ENCODE results near the gene CLDN15.

Gene CLDN15

GRCh38 chr7:101202603-101202918, 35.0 kb downstream of the CLDN15 start:
- Histone ChIP-seq H3K9me3 (ENCODE audit: insufficient read depth, low read length) (no peaks in the 10 kb centered on the region), H3K9ac (ENCODE audit: low read length) (no peak overlapping the region), H3K79me2 (ENCODE audit: insufficient read depth, low read length) (no peaks in the 10 kb centered on the region), H2AFZ (ENCODE audit: low read depth, low read length, severe bottlenecking) (no peak overlapping the region), H3K36me3 (ENCODE audit: low read length) (no peaks in the 10 kb centered on the region), H3K27me3 (ENCODE audit: low read length) (no peaks in the 10 kb centered on the region), H3K9me2 (replicated peaks; ENCODE audit: insufficient read depth, low read length) (no peaks in the 10 kb centered on the region), H3K27ac (ENCODE audit: low read depth, low read length) (no peak overlapping the region), H3F3A (ENCODE audit: insufficient read depth) (no peaks in the 10 kb centered on the region), H3K4me2 (ENCODE audit: low read depth, low read length, poor library complexity, severe bottlenecking) (no peak overlapping the region), H4K20me1 (ENCODE audit: low read depth, low read length) (no peaks in the 10 kb centered on the region), H3K4me3 (ENCODE audit: insufficient read depth, low read length, poor library complexity, severe bottlenecking) (no peak overlapping the region)
- TF ChIP-seq CTCF (IDR thresholded peaks at IDR 0.05; ENCODE audit: insufficient read depth, low read length, poor library complexity, severe bottlenecking), result no peak
- no peak for TF ChIP-seq EZH2phosphoT487 (conservative IDR thresholded peaks at IDR 0.05; ENCODE audit: low read length)

- H3K27me3 ChIP-seq (ENCODE audit: low read length), result no peaks in the 10 kb centered on the region
- H3F3A ChIP-seq (ENCODE audit: insufficient read depth), result no peaks in the 10 kb centered on the region
- no peak overlapping the region for H3K4me2 ChIP-seq (ENCODE audit: low read depth, low read length, poor library complexity, severe bottlenecking)
- H3K9me3 ChIP-seq (ENCODE audit: insufficient read depth, low read length), result no peaks in the 10 kb centered on the region
- no peak overlapping the region for H3K27ac ChIP-seq (ENCODE audit: low read depth, low read length)
- no peak for TF ChIP-seq EZH2phosphoT487 (conservative IDR thresholded peaks at IDR 0.05; ENCODE audit: low read length)
- TF ChIP-seq CTCF (IDR thresholded peaks at IDR 0.05; ENCODE audit: insufficient read depth, low read length, poor library complexity, severe bottlenecking), result no peak
- no peaks in the 10 kb centered on the region for H3K36me3 ChIP-seq (ENCODE audit: low read length)
- H3K79me2 ChIP-seq (ENCODE audit: insufficient read depth, low read length), result no peaks in the 10 kb centered on the region
- no peaks in the 10 kb centered on the region for H3K9me2 ChIP-seq (replicated peaks; ENCODE audit: insufficient read depth, low read length)
- H2AFZ ChIP-seq (ENCODE audit: low read depth, low read length, severe bottlenecking), result no peak overlapping the region
- no peak overlapping the region for H3K4me3 ChIP-seq (ENCODE audit: insufficient read depth, low read length, poor library complexity, severe bottlenecking)
- H3K9ac ChIP-seq (ENCODE audit: low read length), result no peak overlapping the region
- H4K20me1 ChIP-seq (ENCODE audit: low read depth, low read length), result no peaks in the 10 kb centered on the region
Observed at GRCh38 chr7:101201695-101202602, 35.7 kb downstream of the CLDN15 start.

GRCh38 chr7:101200862-101201599, 36.6 kb downstream of the CLDN15 start, which contains the start of gene MOGAT3:
TSS of gene MOGAT3 (minus strand) at chr7:101201036. CDS start at chr7:101200854, 182 bp downstream.
- no peaks in the 10 kb centered on the region for H3K27me3 ChIP-seq (ENCODE audit: low read length)
- H2AFZ ChIP-seq (ENCODE audit: low read depth, low read length, severe bottlenecking), result no peak within 1 kb of the TSS

More at GRCh38 chr7:101200862-101201599, 36.6 kb downstream of the CLDN15 start, which contains the start of gene MOGAT3:
- Histone ChIP-seq H3K9ac (ENCODE audit: low read length) (no peak within 1 kb of the TSS), H3K27ac (ENCODE audit: low read depth, low read length) (no peak within 1 kb of the TSS), H3K79me2 (ENCODE audit: insufficient read depth, low read length) (no peaks in the 10 kb centered on the region), H3K4me2 (ENCODE audit: low read depth, low read length, poor library complexity, severe bottlenecking) (no peak within 1 kb of the TSS), H3K9me2 (replicated peaks; ENCODE audit: insufficient read depth, low read length) (no peaks in the 10 kb centered on the region), H3F3A (ENCODE audit: insufficient read depth) (no peaks in the 10 kb centered on the region), H3K9me3 (ENCODE audit: insufficient read depth, low read length) (no peaks in the 10 kb centered on the region), H3K36me3 (ENCODE audit: low read length) (no peaks in the 10 kb centered on the region), H4K20me1 (ENCODE audit: low read depth, low read length) (no peaks in the 10 kb centered on the region), H3K4me3 (ENCODE audit: insufficient read depth, low read length, poor library complexity, severe bottlenecking) (no peak within 1 kb of the TSS)
- TF ChIP-seq EZH2phosphoT487 (conservative IDR thresholded peaks at IDR 0.05; ENCODE audit: low read length) (no peak), CTCF (IDR thresholded peaks at IDR 0.05; ENCODE audit: insufficient read depth, low read length, poor library complexity, severe bottlenecking) (no peak)
